GM12865 (cell line): Measurements from ENCODE around the gene GNAS-AS1.

Source experiments
- DNase-seq: peaks from one replicate; pipeline ENCODE4 v3.0.0; 2010; ENCODE audit warnings: low read depth
- H3K4me3 ChIP-seq: 2 replicates; pipeline ENCODE4 v1.5.1; 2011; ENCODE audit warnings: mild to moderate bottlenecking, low read depth, low read length, control low read depth
- CTCF ChIP-seq: IDR thresholded peaks from 2 replicates; pipeline ENCODE4 v1.5.1; 2011; ENCODE audit warnings: low read length, control low read depth, low read depth, inconsistent platforms; ENCODE audit not compliant: insufficient read depth; ENCODE audit errors: missing control alignments

Gene GNAS-AS1

GRCh38 chr20:58850693-58851174 lies at the start of gene GNAS-AS1:
Gene GNAS-AS1 (minus strand): TSS chr20:58850902.
- DNase-seq, result peak; percentile 96
- TF ChIP-seq CTCF, result no peak
- H3K4me3 ChIP-seq, result peak within 1 kb of the TSS; percentile 68

- DNase-seq, result no peak
- no peak overlapping the region for H3K4me3 ChIP-seq
- no peak for TF ChIP-seq CTCF
Observed at GRCh38 chr20:58900397-58900796, 49.7 kb upstream of the GNAS-AS1 start.

GRCh38 chr20:58899512-58899911 lies 48.8 kb upstream of the GNAS-AS1 start:
- TF ChIP-seq CTCF, result no peak
- H3K4me3 ChIP-seq, result no peak overlapping the region
- no peak for DNase-seq

- no peak for DNase-seq
- H3K4me3 ChIP-seq, result no peak overlapping the region
- no peak for TF ChIP-seq CTCF
Observed at GRCh38 chr20:58898629-58899408, 48.1 kb upstream of the GNAS-AS1 start.

- no peak overlapping the region for H3K4me3 ChIP-seq
- no peak for TF ChIP-seq CTCF
- DNase-seq, result no peak
Observed at GRCh38 chr20:58897488-58897887, 46.8 kb upstream of the GNAS-AS1 start.

GRCh38 chr20:58896820-58897219 lies 46.1 kb upstream of the GNAS-AS1 start:
- no peak overlapping the region for H3K4me3 ChIP-seq
- DNase-seq, result no peak
- TF ChIP-seq CTCF, result no peak
